IPS DF 6.9 (cell line): ENCODE data around the gene SCAMP3.
"Not testable (repeated sequence)": the region's sequence is repeated elsewhere in the genome, so short reads cannot be mapped to it uniquely, and the experiment has no call there.

ENCODE experiments used
- DNase-seq: peaks from one replicate; pipeline ENCODE4 v3.0.0-alpha.2; 2013; ENCODE audit warnings: low read depth, low spot score
- H3K27ac ChIP-seq: one replicate; pipeline ENCODE4 v1.5.1; 2013; ENCODE audit warnings: low read length, control low read depth
- H3K27me3 ChIP-seq: 2 replicates; pipeline ENCODE4 v1.6.1; 2013; ENCODE audit warnings: mild to moderate bottlenecking, low read length; ENCODE audit not compliant: control insufficient read depth, insufficient read depth
- H3K36me3 ChIP-seq: 2 replicates; pipeline ENCODE4 v1.6.1; 2013; ENCODE audit warnings: low read length; ENCODE audit not compliant: control insufficient read depth, insufficient read depth
- H3K4me1 ChIP-seq: 2 replicates; pipeline ENCODE4 v1.6.1; 2013; ENCODE audit warnings: low read length; ENCODE audit not compliant: control insufficient read depth, insufficient read depth
- H3K4me3 ChIP-seq: 2 replicates; pipeline ENCODE4 v1.5.1; 2013; ENCODE audit warnings: mild to moderate bottlenecking, low read length
- H3K9me3 ChIP-seq: 2 replicates; pipeline ENCODE4 v1.6.1; 2013; ENCODE audit warnings: low read length, inconsistent platforms; ENCODE audit not compliant: control insufficient read depth, insufficient read depth
- WGBS: extraction: QIAGEN DNeasy Blood & Tissue Kit; methylation state at CpG from one replicate; pipeline ENCODE4 v1.1.7; 2013; ENCODE audit warnings: mixed read lengths, missing lambda C conversion rate; ENCODE audit not compliant: insufficient read length, insufficient coverage; 5-methylcytosine and 5-hydroxymethylcytosine counted together

SCAMP3 gene

DNA sequence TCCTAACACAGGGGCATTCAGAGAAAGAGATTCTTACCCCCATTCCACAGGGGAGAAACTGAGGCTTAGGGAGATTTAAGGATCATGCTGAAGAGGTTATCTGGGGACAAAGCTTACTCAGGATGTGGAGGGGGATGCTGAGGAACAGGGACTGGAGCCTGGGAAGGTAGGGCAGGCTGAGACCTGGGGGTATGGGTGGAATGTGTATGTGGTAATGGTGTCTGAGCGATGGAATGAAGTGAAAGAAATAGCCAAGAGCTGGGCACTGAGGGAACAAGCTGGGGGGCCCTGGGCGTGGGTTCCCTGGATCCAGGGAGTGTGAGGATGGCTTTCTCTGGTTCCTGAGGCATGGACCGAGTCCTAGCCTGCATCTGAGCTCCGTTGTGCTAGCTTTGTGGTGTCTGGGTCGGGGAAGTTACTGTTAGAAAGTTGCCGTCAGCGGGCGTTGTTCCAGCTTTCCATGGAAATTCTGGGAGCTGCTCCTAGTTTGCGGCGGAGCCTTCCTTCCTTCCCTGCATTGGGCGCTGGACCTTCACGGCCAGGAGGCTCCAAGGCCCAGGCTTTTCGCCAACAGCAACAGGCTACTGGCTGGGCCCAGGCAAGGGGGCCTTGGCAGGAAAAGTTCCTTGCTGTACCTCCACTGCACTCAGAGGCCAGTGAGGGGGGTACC lies 50.6 kb downstream of the SCAMP3 start:
- not testable (repeated sequence) for H3K4me3 ChIP-seq, DNase-seq, H3K27me3 ChIP-seq, H3K27ac ChIP-seq, H3K36me3 ChIP-seq, H3K9me3 ChIP-seq, H3K4me1 ChIP-seq
- WGBS: no CpG with 5 or more reads among the region's 13 CpGs

DNA sequence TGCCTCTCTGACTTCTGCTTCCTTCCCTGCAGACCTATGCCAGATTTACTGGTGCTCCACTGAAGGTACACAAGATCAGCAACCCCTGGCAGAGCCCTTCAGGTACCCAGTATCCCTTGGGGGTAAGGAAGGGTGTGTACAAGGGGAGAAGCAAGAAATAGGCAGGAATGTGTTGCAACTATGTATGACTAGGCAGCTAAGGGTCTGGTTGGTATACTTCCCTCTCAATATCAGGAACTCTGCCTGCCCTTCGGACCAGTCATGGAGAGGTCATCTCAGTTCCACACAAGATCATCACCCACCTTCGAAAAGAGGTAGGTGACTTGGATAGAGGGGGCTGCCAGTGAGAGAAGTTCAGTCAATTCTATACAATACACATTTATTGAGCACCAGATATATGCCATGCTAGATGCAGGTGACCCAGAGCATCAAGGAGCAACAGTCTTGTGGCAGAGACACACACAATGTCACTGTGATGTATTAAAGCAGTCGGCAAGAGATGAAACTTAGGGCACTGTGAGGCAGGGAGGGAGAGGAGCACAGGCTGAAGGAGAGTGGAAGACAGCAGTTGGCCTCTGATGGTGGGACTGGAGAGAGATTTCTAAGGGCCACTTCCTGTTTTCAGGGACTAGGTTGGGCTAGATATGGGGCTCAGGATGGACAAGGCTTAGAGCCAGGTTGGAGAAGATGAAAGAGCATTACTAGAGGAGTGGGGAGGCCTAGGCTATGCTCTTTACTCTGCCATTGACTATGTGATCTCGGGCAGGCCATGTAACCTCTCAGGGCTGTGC lies 51.7 kb downstream of the SCAMP3 start:
- no peaks in the 10 kb centered on the region for H3K9me3 ChIP-seq
- H3K4me3 ChIP-seq: no peak overlapping the region
- no peak overlapping the region for H3K27ac ChIP-seq
- DNase-seq: no peak
- H3K4me1 ChIP-seq: peaks cover 5% of the 10 kb centered on the region; the same call in 1 of the 2 replicates
- no CpG with 5 or more reads among the region's 4 CpGs for WGBS
- H3K36me3 ChIP-seq: no peaks in the 10 kb centered on the region
- H3K27me3 ChIP-seq: no peaks in the 10 kb centered on the region

DNA sequence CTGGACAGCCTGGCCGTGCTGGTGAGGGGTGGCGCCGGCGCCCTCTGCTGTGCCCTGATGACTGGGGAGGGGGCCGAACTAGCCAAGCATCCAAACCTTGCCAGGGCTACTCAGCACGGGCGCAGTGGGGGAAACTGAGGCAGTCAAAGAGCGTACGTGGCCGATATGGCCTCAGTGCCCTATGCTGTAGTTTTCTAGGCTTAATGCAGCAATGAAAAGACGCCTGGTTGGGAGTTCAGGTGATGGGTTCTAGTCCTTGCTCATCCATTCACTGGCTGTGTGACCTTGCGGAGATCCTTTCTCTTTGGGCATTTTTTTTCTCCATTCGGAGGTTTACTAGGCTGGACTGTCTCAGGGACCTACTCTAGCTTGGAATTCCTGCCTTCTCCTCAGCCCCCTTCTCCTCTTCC lies 52.8 kb downstream of the SCAMP3 start:
- Histone ChIP-seq H3K36me3 (no peaks in the 10 kb centered on the region), H3K4me1 (peaks cover 5% of the 10 kb centered on the region; the same call in 1 of the 2 replicates), H3K9me3 (no peaks in the 10 kb centered on the region), H3K4me3 (peak overlapping the region; percentile 97), H3K27ac (no peak overlapping the region), H3K27me3 (no peaks in the 10 kb centered on the region)
- no peak for DNase-seq
- WGBS: no CpG with 5 or more reads among the region's 13 CpGs

DNA sequence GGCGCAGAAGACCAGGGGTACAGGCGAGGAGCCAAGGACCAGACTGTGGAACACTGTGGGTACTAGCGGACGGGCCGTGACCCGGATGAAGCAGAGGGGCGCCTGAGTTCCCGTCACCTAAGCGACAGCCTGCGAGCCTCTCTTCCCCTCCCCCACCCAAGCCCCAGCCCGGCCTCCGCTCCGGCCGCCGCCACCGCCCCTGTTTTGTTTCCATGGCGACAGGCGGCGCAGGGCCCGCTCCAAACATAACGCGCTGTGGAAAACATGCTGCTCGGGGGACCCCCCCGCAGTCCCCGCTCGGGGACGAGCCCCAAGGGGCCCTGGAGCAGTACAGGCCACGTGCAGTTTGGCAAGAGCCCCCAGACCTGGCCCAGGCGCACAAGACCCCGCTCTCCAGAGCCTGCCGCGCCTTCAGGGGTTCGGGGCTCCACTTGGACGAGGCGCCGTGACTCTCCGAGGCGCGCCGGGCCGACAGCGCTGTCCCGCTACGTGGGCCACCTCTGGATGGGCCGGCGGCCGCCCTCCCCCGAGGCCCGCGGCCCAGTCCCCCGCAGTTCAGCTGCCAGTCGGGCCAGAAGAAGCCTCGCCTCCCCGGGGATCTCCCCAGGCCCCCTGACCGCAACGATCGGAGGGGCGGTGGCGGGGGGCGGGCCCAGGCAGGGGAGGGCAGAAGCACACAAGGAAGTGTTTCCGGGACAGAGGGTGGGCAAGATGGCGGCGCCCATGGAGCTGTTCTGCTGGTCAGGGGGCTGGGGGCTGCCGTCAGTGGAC lies 53.4 kb downstream of the SCAMP3 start, which contains the start of gene MTX1:
Gene MTX1, plus strand, starts transcription at position 155 of the 771 bp plus-strand sequence. Its CDS starts 110 bp downstream, at position 265.
- Histone ChIP-seq H3K36me3 (no peaks in the 10 kb centered on the region), H3K27me3 (no peaks in the 10 kb centered on the region), H3K4me3 (peak within 1 kb of the TSS; percentile 97), H3K4me1 (peaks cover 5% of the 10 kb centered on the region; the same call in 1 of the 2 replicates), H3K27ac (no peak within 1 kb of the TSS), H3K9me3 (no peaks in the 10 kb centered on the region)
- DNase-seq: no peak
- no CpG with 5 or more reads among the region's 64 CpGs for WGBS

DNA sequence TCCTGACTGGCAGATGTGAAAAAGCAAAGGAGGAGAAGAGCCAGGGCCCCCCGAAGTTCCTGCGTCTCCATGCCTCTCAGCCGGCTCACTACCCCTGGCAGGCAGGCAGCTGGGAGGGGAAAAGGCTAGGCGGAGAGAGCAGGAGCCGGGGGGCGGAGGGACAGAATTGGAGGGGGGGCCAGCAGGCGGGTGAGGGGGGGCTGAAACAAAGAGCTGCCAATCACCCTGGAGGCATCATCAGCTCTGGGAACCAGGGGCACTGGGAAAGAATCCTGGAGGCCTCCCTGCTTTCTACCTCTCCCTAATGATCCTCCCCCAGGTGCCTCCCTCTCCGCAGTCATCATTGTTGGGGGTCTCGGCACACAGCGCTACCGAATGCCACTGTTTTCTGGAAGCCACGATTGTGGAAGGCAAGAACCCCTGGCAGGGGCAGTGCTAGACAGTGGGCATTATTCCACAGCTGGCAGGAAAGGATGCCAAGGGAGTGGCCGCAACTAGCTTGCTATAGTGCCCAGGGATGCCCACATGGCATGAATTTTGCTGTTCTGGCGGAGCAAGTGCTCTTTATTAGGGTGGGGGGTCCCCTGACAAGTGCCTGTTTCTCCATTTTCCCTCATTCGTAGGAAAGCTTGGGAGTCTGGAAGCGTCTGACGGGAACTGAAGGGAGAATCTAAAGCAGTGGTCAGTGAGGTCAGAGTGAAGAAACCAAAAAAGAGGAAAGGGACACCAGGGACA lies 54.2 kb downstream of the SCAMP3 start, which contains the start of gene THBS3:
Gene THBS3, minus strand, starts transcription at position 92 of the 735 bp plus-strand sequence. Its CDS starts 21 bp downstream, at position 71.
- Histone ChIP-seq H3K27ac (no peak within 1 kb of the TSS), H3K27me3 (no peaks in the 10 kb centered on the region), H3K4me3 (peak within 1 kb of the TSS; percentile 97; the same call in 1 of the 2 replicates), H3K36me3 (peaks cover 6% of the 10 kb centered on the region), H3K4me1 (peaks cover 5% of the 10 kb centered on the region; the same call in 1 of the 2 replicates), H3K9me3 (no peaks in the 10 kb centered on the region)
- no CpG with 5 or more reads among the region's 17 CpGs for WGBS
- DNase-seq: no peak

DNA sequence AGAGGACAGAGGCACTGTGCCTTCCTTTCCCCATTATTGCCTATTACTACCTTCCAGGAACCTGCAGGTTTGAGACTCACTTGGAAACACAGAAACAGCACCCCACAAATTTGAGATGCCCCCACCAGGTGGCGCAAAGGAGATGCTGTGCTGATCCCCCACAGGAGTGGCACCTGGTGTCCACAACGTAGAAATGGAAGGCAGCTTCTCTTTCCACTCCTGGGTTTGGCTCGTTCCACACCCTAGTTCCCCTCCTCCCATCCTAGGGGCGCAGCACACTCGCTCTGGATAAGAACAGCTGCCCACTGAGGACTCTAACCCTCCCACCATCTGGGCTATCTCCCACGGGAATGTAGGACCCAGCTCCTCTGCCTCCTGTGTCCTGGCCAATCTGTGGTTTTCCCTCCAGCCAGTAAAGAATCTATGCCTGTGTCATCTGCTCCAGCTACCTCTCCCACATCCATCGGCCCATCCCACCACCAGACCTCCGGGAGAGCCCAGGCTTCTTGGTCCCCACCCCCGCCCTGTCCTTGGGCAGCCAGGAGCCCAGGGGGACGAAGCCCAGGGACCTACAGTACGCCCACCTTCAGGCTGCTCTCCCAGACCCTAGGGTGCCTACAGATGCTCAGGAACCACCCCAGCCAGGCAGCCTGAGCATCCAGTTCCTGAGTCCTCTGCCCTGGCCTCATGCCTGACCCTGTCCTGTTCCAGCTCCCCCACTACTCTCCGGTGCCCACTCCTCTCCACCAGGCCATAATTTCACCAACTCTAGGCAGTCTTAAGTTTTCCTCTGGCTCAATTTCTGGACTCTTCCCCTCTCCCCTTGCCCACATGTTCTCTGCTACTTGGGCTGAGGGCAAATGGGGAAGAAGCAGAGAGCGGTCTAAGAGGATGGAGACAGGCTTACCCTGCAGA lies 55.0 kb downstream of the SCAMP3 start:
- Histone ChIP-seq H3K4me3 (no peak overlapping the region; the same call in 1 of the 2 replicates), H3K9me3 (no peaks in the 10 kb centered on the region), H3K4me1 (peaks cover 5% of the 10 kb centered on the region; the same call in 1 of the 2 replicates), H3K36me3 (peaks cover 13% of the 10 kb centered on the region), H3K27ac (no peak overlapping the region), H3K27me3 (no peaks in the 10 kb centered on the region)
- no CpG with 5 or more reads among the region's 13 CpGs for WGBS
- no peak for DNase-seq
